Liver (tissue), 9 donors: ENCODE data around the gene KDM5A. TPM values are rescaled to one million over a fixed set of nuclear protein-coding genes. Genes with fewer than 3 reads are reported as not detected.
A peak's percentile ranks its signal among the peaks of the same experiment; 100 is the strongest.

ENCODE experiments used
- DNase-seq: peaks from one replicate; pipeline ENCODE4 v3.0.0-alpha.2; 2017; ENCODE audit warnings: low spot score
- H3K27ac ChIP-seq, 2 donors: one replicate each; pipeline ENCODE4 v1.7.0; 2013; ENCODE audit warnings: inconsistent platforms in 2 of 2, low read length in 2 of 2, control low read depth in 1 of 2, low read depth in 1 of 2, mild to moderate bottlenecking in 1 of 2
- H3K27me3 ChIP-seq, 4 donors: one replicate each; pipeline versions ENCODE4 v1.6.1 to v1.7.0; 2013; ENCODE audit warnings: low read length in 3 of 4, inconsistent platforms in 1 of 4, mild to moderate bottlenecking in 1 of 4, moderate library complexity in 1 of 4; ENCODE audit not compliant: control insufficient read depth in 4 of 4, insufficient read depth in 4 of 4
- H3K36me3 ChIP-seq, 4 donors: one replicate each; pipeline versions ENCODE4 v1.6.1 to v1.7.0; 2013; ENCODE audit warnings: low read length in 3 of 4, mild to moderate bottlenecking in 3 of 4, low read depth in 1 of 4, moderate library complexity in 1 of 4; ENCODE audit not compliant: control insufficient read depth in 4 of 4, insufficient read depth in 3 of 4
- H3K4me1 ChIP-seq, 4 donors: one replicate each; pipeline versions ENCODE4 v1.6.1 to v1.7.0; 2013; ENCODE audit warnings: low read length in 3 of 4, mild to moderate bottlenecking in 3 of 4, moderate library complexity in 1 of 4; ENCODE audit not compliant: control insufficient read depth in 4 of 4, insufficient read depth in 4 of 4
- H3K4me3 ChIP-seq, 3 donors: one replicate each; pipeline versions ENCODE4 v1.6.1 to v1.7.0; 2013; ENCODE audit warnings: low read length in 3 of 3, control low read depth in 1 of 3, low read depth in 1 of 3, mild to moderate bottlenecking in 1 of 3
- H3K9ac ChIP-seq, 2 donors: one replicate each; pipeline ENCODE4 v1.7.0; 2013; ENCODE audit warnings: low read length in 2 of 2, mild to moderate bottlenecking in 2 of 2, moderate library complexity in 2 of 2, control low read depth in 1 of 2, low read depth in 1 of 2
- H3K9me3 ChIP-seq, 4 donors: one replicate each; pipeline versions ENCODE4 v1.6.1 to v1.7.0; 2013; ENCODE audit warnings: low read length in 3 of 4; ENCODE audit not compliant: control insufficient read depth in 4 of 4
- EGR1 ChIP-seq, 2 donors: IDR thresholded peaks; 2 replicates each; pipeline ENCODE4 v1.6.1; 2016 to 2018; ENCODE audit warnings: antibody characterized with exemption in 2 of 2, low read depth in 2 of 2
- FOXA1 ChIP-seq: IDR thresholded peaks from 2 replicates; pipeline ENCODE4 v1.6.1; 2016; ENCODE audit warnings: antibody characterized with exemption
- FOXA2 ChIP-seq: IDR thresholded peaks from 2 replicates; pipeline ENCODE4 v1.6.1; 2016; ENCODE audit warnings: antibody characterized with exemption
- GABPA ChIP-seq, 2 donors: IDR thresholded peaks in 1 of 2; conservative IDR thresholded peaks in 1 of 2; 2 replicates each; pipeline ENCODE4 v1.6.1; 2016; ENCODE audit warnings: antibody characterized with exemption in 2 of 2, mild to moderate bottlenecking in 1 of 2, moderate library complexity in 1 of 2
- HNF4A ChIP-seq, 2 donors: conservative IDR thresholded peaks; 2 replicates each; pipeline ENCODE4 v1.6.1; 2016; ENCODE audit warnings: antibody characterized with exemption in 2 of 2, mild to moderate bottlenecking in 2 of 2
- HNF4G ChIP-seq: IDR thresholded peaks from 2 replicates; pipeline ENCODE4 v1.6.1; 2016; ENCODE audit warnings: antibody characterized with exemption
- JUND ChIP-seq, 2 donors: IDR thresholded peaks; 2 replicates each; pipeline ENCODE4 v1.6.1; 2016; ENCODE audit warnings: antibody characterized with exemption in 2 of 2
- MAX ChIP-seq: IDR thresholded peaks from 2 replicates; pipeline ENCODE4 v1.6.1; 2016; ENCODE audit warnings: antibody characterized with exemption
- NR2F2 ChIP-seq: IDR thresholded peaks from 2 replicates; pipeline ENCODE4 v1.6.1; 2016; ENCODE audit warnings: antibody characterized with exemption
- RAD21 ChIP-seq, 2 donors: IDR thresholded peaks; 2 replicates each; pipeline ENCODE4 v1.6.1; 2016; ENCODE audit warnings: antibody characterized with exemption in 2 of 2, mild to moderate bottlenecking in 2 of 2
- RXRA ChIP-seq, 2 donors: IDR thresholded peaks; 2 replicates each; pipeline ENCODE4 v1.6.1; 2017 to 2018; ENCODE audit warnings: antibody characterized with exemption in 2 of 2, mild to moderate bottlenecking in 1 of 2
- SP1 ChIP-seq: IDR thresholded peaks from 2 replicates; pipeline ENCODE4 v1.6.1; 2018; ENCODE audit warnings: antibody characterized with exemption, mild to moderate bottlenecking
- TAF1 ChIP-seq: conservative IDR thresholded peaks from 2 replicates; pipeline ENCODE4 v1.6.1; 2016; ENCODE audit warnings: antibody characterized with exemption, mild to moderate bottlenecking
- YY1 ChIP-seq: IDR thresholded peaks from 2 replicates; pipeline ENCODE4 v1.6.1; 2016; ENCODE audit warnings: antibody characterized with exemption, mild to moderate bottlenecking
- WGBS: extraction: QIAGEN DNeasy Blood & Tissue Kit; methylation state at CpG from one replicate; pipeline ENCODE4 v1.1.7; 2013; 5-methylcytosine and 5-hydroxymethylcytosine counted together
- polyA plus RNA-seq, 2 donors: library from polyadenylated mRNA; stranded (reverse) in 1 of 2; unstranded in 1 of 2; fragments of 200-250 nt in 1 of 2; fragments of >200 nt in 1 of 2; fragmentation: Nextera tagmentation in 1 of 2; extraction: Ambion mirVana in 1 of 2; gene quantifications; one replicate each; pipeline versions ENCODE4 v1.2.1 to v1.2.3, GENCODE V29; 2013 to 2015
- total RNA-seq, 2 donors: library from RNA; depleted of rRNA; stranded (reverse); fragments of >200 nt; gene quantifications; one replicate each; pipeline ENCODE4 v1.2.3, GENCODE V29; 2014
- TF ChIP-seq, protein P1 (sequence below): IDR thresholded peaks from 2 replicates; pipeline ENCODE4 v1.6.1; 2016; ENCODE audit warnings: antibody characterized with exemption
- TF ChIP-seq, protein P2 (sequence below): fragments of 150-350 bp; IDR thresholded peaks from 2 replicates; pipeline ENCODE4 v1.5.1; 2017; ENCODE audit warnings: improper control_type of control experiment, low read depth, low read length; ENCODE audit not compliant: missing input control
- TF ChIP-seq, protein P3 (sequence below): IDR thresholded peaks from 2 replicates; pipeline ENCODE4 v1.6.1; 2016; ENCODE audit warnings: antibody characterized with exemption
- TF ChIP-seq, protein P4 (sequence below): IDR thresholded peaks from 2 replicates; pipeline ENCODE4 v1.6.1; 2016; ENCODE audit warnings: antibody characterized with exemption, mild to moderate bottlenecking
- donor health status: healthy.
- donor health status: healthy.
- donor health status: healthy.
- donor health status: healthy.
- donor health status: healthy.

The KDM5A gene
- total and polyA plus RNA-seq, 4 donors: 7.2 to 33.7 (median 23.6) TPM

DNA sequence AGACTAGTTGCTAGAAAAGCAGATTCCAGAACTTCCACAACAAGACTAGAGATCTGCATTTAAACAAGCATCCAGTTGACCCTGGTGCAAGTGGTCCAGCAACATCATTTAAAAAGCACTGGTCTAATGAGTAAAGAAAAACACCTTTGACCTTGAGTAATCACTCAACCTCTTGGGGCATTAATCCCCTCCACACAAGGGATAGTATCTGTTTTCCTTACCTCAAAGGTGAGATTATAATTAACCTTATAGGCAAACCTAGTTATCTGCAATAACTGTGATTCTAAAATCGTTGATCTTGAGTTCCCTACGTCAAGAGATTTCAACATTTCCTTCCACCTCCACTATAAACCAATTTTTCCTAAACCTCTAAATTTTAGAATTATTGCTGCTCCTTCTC is 1.1 kb downstream of the KDM5A start:
- peak overlapping the region; percentile 89 to 94 for H3K9ac ChIP-seq
- peak overlapping the region; percentile 90 to 98 (median 97) for H3K4me3 ChIP-seq
- DNase-seq: no peak
- H3K27ac ChIP-seq: peak overlapping the region; percentile 99
- peaks cover 0 to 39% (median 29%) of the 10 kb centered on the region in 4 donors for H3K4me1 ChIP-seq
- WGBS: 1% methylated on average over 2 of the region's 2 CpGs
- TF ChIP-seq EGR1 (IDR thresholded peaks at IDR 0.05; ENCODE audit: low read depth in 2 of 2): no peak
- TF ChIP-seq, protein P1, sequence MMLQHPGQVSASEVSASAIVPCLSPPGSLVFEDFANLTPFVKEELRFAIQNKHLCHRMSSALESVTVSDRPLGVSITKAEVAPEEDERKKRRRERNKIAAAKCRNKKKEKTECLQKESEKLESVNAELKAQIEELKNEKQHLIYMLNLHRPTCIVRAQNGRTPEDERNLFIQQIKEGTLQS: no peak
- no peak for TF ChIP-seq SP1
- TF ChIP-seq NR2F2: no peak
- TF ChIP-seq, protein P2, sequence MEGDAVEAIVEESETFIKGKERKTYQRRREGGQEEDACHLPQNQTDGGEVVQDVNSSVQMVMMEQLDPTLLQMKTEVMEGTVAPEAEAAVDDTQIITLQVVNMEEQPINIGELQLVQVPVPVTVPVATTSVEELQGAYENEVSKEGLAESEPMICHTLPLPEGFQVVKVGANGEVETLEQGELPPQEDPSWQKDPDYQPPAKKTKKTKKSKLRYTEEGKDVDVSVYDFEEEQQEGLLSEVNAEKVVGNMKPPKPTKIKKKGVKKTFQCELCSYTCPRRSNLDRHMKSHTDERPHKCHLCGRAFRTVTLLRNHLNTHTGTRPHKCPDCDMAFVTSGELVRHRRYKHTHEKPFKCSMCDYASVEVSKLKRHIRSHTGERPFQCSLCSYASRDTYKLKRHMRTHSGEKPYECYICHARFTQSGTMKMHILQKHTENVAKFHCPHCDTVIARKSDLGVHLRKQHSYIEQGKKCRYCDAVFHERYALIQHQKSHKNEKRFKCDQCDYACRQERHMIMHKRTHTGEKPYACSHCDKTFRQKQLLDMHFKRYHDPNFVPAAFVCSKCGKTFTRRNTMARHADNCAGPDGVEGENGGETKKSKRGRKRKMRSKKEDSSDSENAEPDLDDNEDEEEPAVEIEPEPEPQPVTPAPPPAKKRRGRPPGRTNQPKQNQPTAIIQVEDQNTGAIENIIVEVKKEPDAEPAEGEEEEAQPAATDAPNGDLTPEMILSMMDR: no peak
- TF ChIP-seq MAX: no peak
- peaks cover 7 to 20% (median 14%) of the 10 kb centered on the region in 4 donors for H3K36me3 ChIP-seq
- H3K27me3 ChIP-seq: no peaks in the 10 kb centered on the region
- H3K9me3 ChIP-seq: no peaks in the 10 kb centered on the region

- no peaks in the 10 kb centered on the region for H3K27me3 ChIP-seq
- H3K4me3 ChIP-seq: no peak overlapping the region
- no peak overlapping the region for H3K27ac ChIP-seq
- TF ChIP-seq GABPA (IDR thresholded peaks at IDR 0.05 in 1 of 2, conservative IDR thresholded peaks at IDR 0.05 in 1 of 2) (no peak), SP1 (no peak), TAF1 (no peak), YY1 (no peak), NR2F2 (no peak), FOXA2 (no peak), FOXA1 (no peak), RXRA (IDR thresholded peaks at IDR 0.05) (no peak), HNF4A (conservative IDR thresholded peaks at IDR 0.05) (no peak), HNF4G (no peak), RAD21 (IDR thresholded peaks at IDR 0.05) (no peak), JUND (IDR thresholded peaks at IDR 0.05) (no peak), EGR1 (IDR thresholded peaks at IDR 0.05; ENCODE audit: low read depth in 2 of 2) (no peak), MAX (no peak)
- TF ChIP-seq, protein P1: no peak
- TF ChIP-seq, protein P3, sequence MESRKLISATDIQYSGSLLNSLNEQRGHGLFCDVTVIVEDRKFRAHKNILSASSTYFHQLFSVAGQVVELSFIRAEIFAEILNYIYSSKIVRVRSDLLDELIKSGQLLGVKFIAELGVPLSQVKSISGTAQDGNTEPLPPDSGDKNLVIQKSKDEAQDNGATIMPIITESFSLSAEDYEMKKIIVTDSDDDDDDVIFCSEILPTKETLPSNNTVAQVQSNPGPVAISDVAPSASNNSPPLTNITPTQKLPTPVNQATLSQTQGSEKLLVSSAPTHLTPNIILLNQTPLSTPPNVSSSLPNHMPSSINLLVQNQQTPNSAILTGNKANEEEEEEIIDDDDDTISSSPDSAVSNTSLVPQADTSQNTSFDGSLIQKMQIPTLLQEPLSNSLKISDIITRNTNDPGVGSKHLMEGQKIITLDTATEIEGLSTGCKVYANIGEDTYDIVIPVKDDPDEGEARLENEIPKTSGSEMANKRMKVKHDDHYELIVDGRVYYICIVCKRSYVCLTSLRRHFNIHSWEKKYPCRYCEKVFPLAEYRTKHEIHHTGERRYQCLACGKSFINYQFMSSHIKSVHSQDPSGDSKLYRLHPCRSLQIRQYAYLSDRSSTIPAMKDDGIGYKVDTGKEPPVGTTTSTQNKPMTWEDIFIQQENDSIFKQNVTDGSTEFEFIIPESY: no peak
- TF ChIP-seq, protein P2: no peak
- TF ChIP-seq, protein P4, sequence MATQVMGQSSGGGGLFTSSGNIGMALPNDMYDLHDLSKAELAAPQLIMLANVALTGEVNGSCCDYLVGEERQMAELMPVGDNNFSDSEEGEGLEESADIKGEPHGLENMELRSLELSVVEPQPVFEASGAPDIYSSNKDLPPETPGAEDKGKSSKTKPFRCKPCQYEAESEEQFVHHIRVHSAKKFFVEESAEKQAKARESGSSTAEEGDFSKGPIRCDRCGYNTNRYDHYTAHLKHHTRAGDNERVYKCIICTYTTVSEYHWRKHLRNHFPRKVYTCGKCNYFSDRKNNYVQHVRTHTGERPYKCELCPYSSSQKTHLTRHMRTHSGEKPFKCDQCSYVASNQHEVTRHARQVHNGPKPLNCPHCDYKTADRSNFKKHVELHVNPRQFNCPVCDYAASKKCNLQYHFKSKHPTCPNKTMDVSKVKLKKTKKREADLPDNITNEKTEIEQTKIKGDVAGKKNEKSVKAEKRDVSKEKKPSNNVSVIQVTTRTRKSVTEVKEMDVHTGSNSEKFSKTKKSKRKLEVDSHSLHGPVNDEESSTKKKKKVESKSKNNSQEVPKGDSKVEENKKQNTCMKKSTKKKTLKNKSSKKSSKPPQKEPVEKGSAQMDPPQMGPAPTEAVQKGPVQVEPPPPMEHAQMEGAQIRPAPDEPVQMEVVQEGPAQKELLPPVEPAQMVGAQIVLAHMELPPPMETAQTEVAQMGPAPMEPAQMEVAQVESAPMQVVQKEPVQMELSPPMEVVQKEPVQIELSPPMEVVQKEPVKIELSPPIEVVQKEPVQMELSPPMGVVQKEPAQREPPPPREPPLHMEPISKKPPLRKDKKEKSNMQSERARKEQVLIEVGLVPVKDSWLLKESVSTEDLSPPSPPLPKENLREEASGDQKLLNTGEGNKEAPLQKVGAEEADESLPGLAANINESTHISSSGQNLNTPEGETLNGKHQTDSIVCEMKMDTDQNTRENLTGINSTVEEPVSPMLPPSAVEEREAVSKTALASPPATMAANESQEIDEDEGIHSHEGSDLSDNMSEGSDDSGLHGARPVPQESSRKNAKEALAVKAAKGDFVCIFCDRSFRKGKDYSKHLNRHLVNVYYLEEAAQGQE: no peak
- no peak overlapping the region for H3K9ac ChIP-seq
- DNase-seq: no peak
- H3K9me3 ChIP-seq: no peaks in the 10 kb centered on the region
- H3K36me3 ChIP-seq: peaks cover 12 to 27% (median 20%) of the 10 kb centered on the region in 4 donors
- WGBS: 73% methylated on average over 4 of the region's 4 CpGs
- peaks cover 0 to 39% (median 29%) of the 10 kb centered on the region in 4 donors for H3K4me1 ChIP-seq
These were observed 2.5 kb downstream of the KDM5A start for GRCh38 chr12:386651-387050.
